HG03342 (cell line): ENCODE data around the gene ALKBH1.
"Not testable (repeated sequence)": the region's sequence is repeated elsewhere in the genome, so short reads cannot be mapped to it uniquely, and the experiment has no call there.

Experiments used
- ATAC-seq: cut with Tn5 transposase; IDR thresholded peaks from one replicate; pipeline ENCODE4 v1.9.1; 2021; ENCODE audit warnings: mild to moderate bottlenecking, moderate library complexity; ENCODE audit not compliant: unreplicated experiment

The ALKBH1 gene

GRCh38 chr14:77707724-77708408 lies at the start of gene ALKBH1, which contains the start of gene SLIRP:
Gene ALKBH1, minus strand, starts transcription at chr14:77708023. Its CDS starts 19 bp downstream, at chr14:77708004.
Gene SLIRP, plus strand, starts transcription at chr14:77708103. Its CDS starts 9 bp downstream, at chr14:77708112.
- peak; percentile 98 for ATAC-seq

- no peak for ATAC-seq
These were observed 45.1 kb upstream of the ALKBH1 start for GRCh38 chr14:77752799-77753516.

GRCh38 chr14:77752266-77752665 lies 44.4 kb upstream of the ALKBH1 start:
- no peak for ATAC-seq

GRCh38 chr14:77747425-77747824 lies 39.6 kb upstream of the ALKBH1 start:
- ATAC-seq, result not testable (repeated sequence)

- no peak for ATAC-seq
These were observed 38.4 kb upstream of the ALKBH1 start for GRCh38 chr14:77746064-77746702.

GRCh38 chr14:77741438-77741837 lies 33.6 kb upstream of the ALKBH1 start:
- ATAC-seq, result no peak

- ATAC-seq, result no peak
These were observed 30.9 kb upstream of the ALKBH1 start for GRCh38 chr14:77738559-77739250.

- no peak for ATAC-seq
These were observed 23.2 kb upstream of the ALKBH1 start for GRCh38 chr14:77730976-77731497.

- no peak for ATAC-seq
These were observed 14.5 kb upstream of the ALKBH1 start for GRCh38 chr14:77722301-77722700.

- ATAC-seq, result no peak
These were observed 13.6 kb upstream of the ALKBH1 start for GRCh38 chr14:77721437-77721836.

GRCh38 chr14:77717608-77718305 lies 9.9 kb upstream of the ALKBH1 start:
- ATAC-seq, result no peak

GRCh38 chr14:77714926-77715325 lies 7.1 kb upstream of the ALKBH1 start:
- no peak for ATAC-seq

GRCh38 chr14:77710364-77710763 lies 2.5 kb upstream of the ALKBH1 start:
- ATAC-seq, result no peak

- ATAC-seq, result no peak
These were observed 1.6 kb upstream of the ALKBH1 start for GRCh38 chr14:77709412-77709811.

- ATAC-seq, result no peak
These were observed 926 bp upstream of the ALKBH1 start for GRCh38 chr14:77708749-77709148.

- ATAC-seq, result peak; percentile 18
These were observed 484 bp downstream of the ALKBH1 start for GRCh38 chr14:77707355-77707723.

GRCh38 chr14:77691259-77691658 lies 16.6 kb downstream of the ALKBH1 start:
- no peak for ATAC-seq

- ATAC-seq, result no peak
These were observed 25.7 kb downstream of the ALKBH1 start for GRCh38 chr14:77682158-77682553.

- ATAC-seq, result no peak
These were observed 26.3 kb downstream of the ALKBH1 start for GRCh38 chr14:77681196-77682157.
